Heart left ventricle (tissue), 16 donors: Measurements from ENCODE around the gene SNCG. TPM values are rescaled to one million over a fixed set of nuclear protein-coding genes. Genes with fewer than 3 reads are reported as not detected.

Experiments
- ATAC-seq, 4 donors: fragments of 200-7000 bp; cut with Tn5 transposase; one replicate each; pipeline ENCODE4 v1.9.1; 2020 to 2022; ENCODE audit warnings: moderate library complexity in 4 of 4, mild to moderate bottlenecking in 3 of 4, moderate number of reproducible peaks in 1 of 4
- DNase-seq, 5 donors: peaks; one replicate each; pipeline ENCODE4 v3.0.0-alpha.2; 2020
- H3K27ac ChIP-seq, 12 donors: fragments of 200-600 bp; sonication (generic) in 4 of 12; one replicate each; pipeline versions ENCODE4 v1.5.0 to v1.8.0; 2016 to 2022; ENCODE audit warnings: mild to moderate bottlenecking in 2 of 12
- H3K27me3 ChIP-seq, 9 donors: fragments of 200-600 bp; sonication (generic) in 2 of 9; one replicate each; pipeline versions ENCODE4 v1.5.1 to v1.8.0; 2016 to 2022; ENCODE audit warnings: mild to moderate bottlenecking in 3 of 9
- H3K36me3 ChIP-seq, 9 donors: fragments of 200-600 bp; sonication (generic) in 2 of 9; one replicate each; pipeline versions ENCODE4 v1.5.0 to v1.8.0; 2018 to 2022; ENCODE audit warnings: mild to moderate bottlenecking in 2 of 9
- H3K4me1 ChIP-seq, 12 donors: fragments of 200-600 bp; sonication (generic) in 4 of 12; one replicate each; pipeline versions ENCODE4 v1.5.0 to v1.8.0; 2016 to 2022; ENCODE audit warnings: mild to moderate bottlenecking in 3 of 12
- H3K4me3 ChIP-seq, 12 donors: fragments of 200-600 bp; sonication (generic) in 4 of 12; one replicate each; pipeline versions ENCODE4 v1.5.0 to v1.8.0; 2017 to 2022; ENCODE audit warnings: mild to moderate bottlenecking in 9 of 12, moderate library complexity in 4 of 12
- H3K9me3 ChIP-seq, 12 donors: fragments of 200-600 bp; sonication (generic) in 4 of 12; one replicate each; pipeline versions ENCODE4 v1.5.0 to v1.8.0; 2016 to 2022; ENCODE audit warnings: mild to moderate bottlenecking in 1 of 12
- POLR2A ChIP-seq, 2 donors: fragments of 450-650 bp; IDR thresholded peaks; one replicate each; pipeline ENCODE4 v1.6.1; 2017; ENCODE audit warnings: antibody characterized with exemption in 2 of 2, mild to moderate bottlenecking in 2 of 2, moderate library complexity in 2 of 2
- WGBS, 4 donors: extraction: QIAGEN DNeasy Blood & Tissue Kit in 2 of 4; methylation state at CpG; one replicate each; pipeline versions ENCODE4 v1.1.5 to v1.1.7; 2013 to 2018; 5-methylcytosine and 5-hydroxymethylcytosine counted together
- intact Hi-C, 10 donors: fragments of 100-400 bp; cut with DNase I; formaldehyde crosslinking; loops; one replicate each; pipeline versions ENCODE4 v1.11.1 to v1.14.2; 2022
- polyA plus RNA-seq, 2 donors: library from polyadenylated mRNA; stranded (reverse); fragments of 200-250 nt; gene quantifications; one replicate each; pipeline ENCODE4 v1.2.3, GENCODE V29; 2013
- total RNA-seq, 9 donors: library from RNA; depleted of rRNA in 2 of 9; stranded (reverse); fragments of >200 nt in 2 of 9; fragmentation: NEBNext Ultra II Directional in 3 of 9; extraction: Animal tissue kit (Norgen Biotek cat#: 25700) in 3 of 9; gene quantifications; one replicate each; pipeline versions ENCODE4 v1.1.0 to v1.2.4, GENCODE V29; 2016 to 2023
- TF ChIP-seq, protein P1 (sequence below), 12 donors: fragments of 200-600 bp; sonication (generic) in 4 of 12; IDR thresholded peaks; one replicate each; pipeline versions ENCODE4 v1.5.0 to v1.8.0; 2018 to 2022; ENCODE audit warnings: antibody characterized with exemption in 12 of 12, mild to moderate bottlenecking in 5 of 12
- donor health status: ischemic (EF 13 %, LVEDD 7.1; RV severe dilation, severe dysfunction).
- donor health status: healthy with polysubstance abuse.
- donor health status: DM: no; HTN: yes; CAD: no.
- donor health status: DM: no; HTN: no; CAD: no.
- donor health status: ischemic (EF 25% LVEDD 6.9; RV normal size, moderate dysfunction).
- donor health status: ischemic (EF 25% LVEDD 5.7; RV mildly dilated, moderate dysfunction).
- donor health status: healthy.
- donor health status: DM: yes; HTN: yes; CAD: no.
- donor health status: ischemic (EF 35%, LVEDD 5.7; RV mildly dilated, moderate dysfunction).
- donor health status: nonischemic (EF 11% LVEDD 7.7; RV severe dilation, severe dysfunction).
- donor health status: DM: yes; HTN: yes; CAD: no.
- donor health status: PGD.
- donor health status: ischemic (EF 29% LVEDD 5.4; RV normal size, mild dysfunction).
- donor health status: nonischemic (EF 23%, LVEDD 6.1; RV moderate dilation, normal function).

SNCG gene
- total and polyA plus RNA-seq, 11 donors: 8.2 to 44.7 (median 18.5) TPM

DNA sequence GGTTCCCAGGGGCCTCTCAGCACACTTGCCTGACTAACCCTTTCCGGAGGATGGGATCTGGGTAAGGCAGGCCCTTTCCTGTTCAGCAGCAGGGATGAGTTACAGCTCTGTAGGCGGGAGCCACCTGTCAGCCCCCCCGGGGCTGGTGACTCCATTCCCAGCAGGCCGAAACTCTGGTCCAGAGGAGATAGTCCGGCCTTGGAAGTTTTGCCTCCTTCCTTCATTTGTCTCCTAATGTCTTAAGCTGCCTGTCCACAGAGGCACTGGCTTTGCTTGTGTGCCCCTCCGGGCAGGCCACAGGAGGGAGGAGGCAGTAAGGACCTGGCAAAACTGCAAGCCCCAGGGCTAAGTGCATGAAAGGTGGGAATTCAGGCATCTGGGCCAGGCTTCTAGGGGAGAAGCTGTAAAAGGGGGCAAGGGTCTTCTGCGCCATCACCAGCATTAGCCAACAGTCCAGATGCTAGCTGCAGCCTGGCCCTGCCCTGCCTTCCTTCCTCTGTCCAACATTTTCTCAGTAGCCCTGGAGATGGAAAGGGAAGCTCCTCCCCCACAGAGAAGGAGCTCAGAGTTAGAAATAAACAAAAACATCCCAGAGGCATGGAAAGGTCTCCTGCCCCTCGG lies 11.1 kb downstream of the SNCG start:
- peak overlapping the region; percentile 77 to 98 (median 92) for H3K27ac ChIP-seq
- peaks cover 7 to 66% (median 47%) of the 10 kb centered on the region in 12 donors for H3K4me1 ChIP-seq
- intact Hi-C loops: loop anchor here in 5 of 10 donors (5.0 to 10.0 kb wide), 3 partner anchors 32 to 125 kb away; partner anchors contain the start of genes GLUD1 (in 3 of the 5) and SHLD2 (in 2 of the 5)
- ATAC-seq (peak in 3 of 4 donors; percentile 1 to 14 (median 3)), DNase-seq (peak in 4 of 5 donors; percentile 38 to 58 (median 47))
- 30 to 53% (median 49%) methylated on average over 4 to 8 of the region's 8 CpGs for WGBS, 4 donors
- peak overlapping the region; percentile 54 to 84 (median 65) for H3K4me3 ChIP-seq
- no peaks in the 10 kb centered on the region for H3K9me3 ChIP-seq
- H3K36me3 ChIP-seq: no peaks in the 10 kb centered on the region
- no peak for TF ChIP-seq POLR2A (IDR thresholded peaks at IDR 0.05)
- TF ChIP-seq, protein P1, sequence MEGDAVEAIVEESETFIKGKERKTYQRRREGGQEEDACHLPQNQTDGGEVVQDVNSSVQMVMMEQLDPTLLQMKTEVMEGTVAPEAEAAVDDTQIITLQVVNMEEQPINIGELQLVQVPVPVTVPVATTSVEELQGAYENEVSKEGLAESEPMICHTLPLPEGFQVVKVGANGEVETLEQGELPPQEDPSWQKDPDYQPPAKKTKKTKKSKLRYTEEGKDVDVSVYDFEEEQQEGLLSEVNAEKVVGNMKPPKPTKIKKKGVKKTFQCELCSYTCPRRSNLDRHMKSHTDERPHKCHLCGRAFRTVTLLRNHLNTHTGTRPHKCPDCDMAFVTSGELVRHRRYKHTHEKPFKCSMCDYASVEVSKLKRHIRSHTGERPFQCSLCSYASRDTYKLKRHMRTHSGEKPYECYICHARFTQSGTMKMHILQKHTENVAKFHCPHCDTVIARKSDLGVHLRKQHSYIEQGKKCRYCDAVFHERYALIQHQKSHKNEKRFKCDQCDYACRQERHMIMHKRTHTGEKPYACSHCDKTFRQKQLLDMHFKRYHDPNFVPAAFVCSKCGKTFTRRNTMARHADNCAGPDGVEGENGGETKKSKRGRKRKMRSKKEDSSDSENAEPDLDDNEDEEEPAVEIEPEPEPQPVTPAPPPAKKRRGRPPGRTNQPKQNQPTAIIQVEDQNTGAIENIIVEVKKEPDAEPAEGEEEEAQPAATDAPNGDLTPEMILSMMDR (IDR thresholded peaks at IDR 0.05): no peak
- H3K27me3 ChIP-seq: peaks cover 0 to 11% (median 0%) of the 10 kb centered on the region in 9 donors

DNA sequence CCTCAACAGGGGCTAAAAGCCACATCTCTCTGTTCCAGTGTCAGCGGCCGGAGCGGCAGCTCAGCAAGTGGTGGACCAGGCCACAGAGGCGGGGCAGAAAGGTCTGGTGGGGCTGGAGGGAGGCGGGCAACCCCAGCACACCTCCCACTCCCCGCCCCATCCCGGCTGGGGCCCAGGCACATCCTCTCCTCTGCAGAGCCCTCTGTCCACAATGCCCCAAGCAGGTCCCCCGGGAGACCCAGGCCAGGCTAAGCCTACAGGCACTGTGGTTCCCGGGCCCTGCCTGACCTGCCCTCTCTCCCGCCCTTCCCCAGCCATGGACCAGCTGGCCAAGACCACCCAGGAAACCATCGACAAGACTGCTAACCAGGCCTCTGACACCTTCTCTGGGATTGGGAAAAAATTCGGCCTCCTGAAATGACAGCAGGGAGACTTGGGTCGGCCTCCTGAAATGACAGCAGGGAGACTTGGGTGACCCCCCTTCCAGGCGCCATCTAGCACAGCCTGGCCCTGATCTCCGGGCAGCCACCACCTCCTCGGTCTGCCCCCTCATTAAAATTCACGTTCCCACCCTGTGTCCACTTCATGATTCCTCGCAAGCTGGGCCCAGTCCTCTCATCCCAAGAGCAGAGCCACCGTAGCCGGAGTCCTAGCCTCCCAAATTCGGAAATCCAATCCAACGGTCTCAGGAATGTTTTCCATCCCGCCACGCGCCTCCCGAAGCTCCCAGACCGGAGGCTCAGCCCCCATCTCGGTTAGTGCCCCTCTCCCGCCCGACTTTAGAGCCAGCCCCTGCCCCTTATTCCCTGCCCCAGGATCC lies 12.0 kb downstream of the SNCG start:
- TF ChIP-seq, protein P1 (IDR thresholded peaks at IDR 0.05): no peak
- peak in 1 of 2 donors; percentile 50 for TF ChIP-seq POLR2A (IDR thresholded peaks at IDR 0.05)
- DNase-seq: peak; percentile 86 to 90 (median 87)
- Histone ChIP-seq H3K4me1 (peaks cover 7 to 66% (median 47%) of the 10 kb centered on the region in 12 donors), H3K36me3 (no peaks in the 10 kb centered on the region), H3K9me3 (no peaks in the 10 kb centered on the region), H3K27me3 (peaks cover 0 to 11% (median 0%) of the 10 kb centered on the region in 9 donors), H3K4me3 (peak overlapping the region; percentile 41 to 84 (median 65)), H3K27ac (peak overlapping the region; percentile 77 to 98 (median 92))
- ATAC-seq: peak; percentile 46 to 75 (median 55)
- 35 to 55% (median 43%) methylated on average over 26 to 30 of the region's 30 CpGs for WGBS, 4 donors
- intact Hi-C loops: loop anchor here in 5 of 10 donors (5.0 to 10.0 kb wide), 3 partner anchors 33 to 124 kb away; partner anchors contain the start of genes GLUD1 (in 3 of the 5) and SHLD2 (in 2 of the 5)

DNA sequence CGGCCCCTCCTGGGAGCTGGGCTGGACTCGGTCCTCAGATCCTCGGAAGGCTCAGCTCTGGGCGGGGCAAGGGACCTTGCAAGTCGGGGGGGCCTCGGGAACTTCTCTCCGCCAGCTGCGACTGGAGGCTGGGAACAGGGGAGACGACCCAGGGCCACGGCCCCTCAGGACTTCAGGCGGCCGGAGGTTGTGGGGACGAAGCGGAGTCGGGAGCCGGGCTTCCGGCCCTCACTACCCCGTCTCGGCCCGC lies 12.5 kb downstream of the SNCG start:
- ATAC-seq (peak in 2 of 4 donors; percentile 30 to 38), DNase-seq (peak in 1 of 5 donors; percentile 93)
- peaks cover 0 to 11% (median 0%) of the 10 kb centered on the region in 9 donors for H3K27me3 ChIP-seq
- intact Hi-C loops: loop anchor here in 5 of 10 donors (5.0 to 10.0 kb wide), 3 partner anchors 34 to 124 kb away; partner anchors contain the start of genes GLUD1 (in 3 of the 5) and SHLD2 (in 2 of the 5)
- H3K9me3 ChIP-seq: no peaks in the 10 kb centered on the region
- 7 to 13% (median 9%) methylated on average over 6 to 20 of the region's 20 CpGs; no CpG with 5 or more reads in 1 of the 4 donors for WGBS, 4 donors
- peak overlapping the region; percentile 77 to 98 (median 92) for H3K27ac ChIP-seq
- H3K36me3 ChIP-seq: no peaks in the 10 kb centered on the region
- TF ChIP-seq POLR2A (IDR thresholded peaks at IDR 0.05): peak; percentile 12 to 81
- TF ChIP-seq, protein P1 (IDR thresholded peaks at IDR 0.05): no peak
- H3K4me1 ChIP-seq: peaks cover 7 to 63% (median 46%) of the 10 kb centered on the region in 12 donors
- peak overlapping the region; percentile 41 to 84 (median 65) for H3K4me3 ChIP-seq
